ENCODE measurements around the gene ENKUR.
"Not testable (repeated sequence)": the region's sequence is repeated elsewhere in the genome, so short reads cannot be mapped to it uniquely, and the experiment has no call there.

Gene ENKUR

GRCh38 chr10:24971374-24971773 lies 44.6 kb downstream of the ENKUR start:
- no peak overlapping the region for H3K9ac ChIP-seq (ENCODE audit: low read length)
- H3K9me3 ChIP-seq (ENCODE audit: low read length), result no peaks in the 10 kb centered on the region
- no peaks in the 10 kb centered on the region for H3K36me3 ChIP-seq (ENCODE audit: insufficient read depth, low read length)
- no peak overlapping the region for H3K27ac ChIP-seq (ENCODE audit: low read depth, low read length)
- H3K4me1 ChIP-seq (ENCODE audit: insufficient read depth, low read length), result no peaks in the 10 kb centered on the region
- no peak overlapping the region for H3K4me3 ChIP-seq (ENCODE audit: low read depth in 1 of 2, low read length in 2 of 2)
- H3K27me3 ChIP-seq (ENCODE audit: control insufficient read depth in 1 of 2, insufficient read depth in 2 of 2, low read length in 2 of 2), result no peaks in the 10 kb centered on the region

- no peaks in the 10 kb centered on the region for H3K4me1 ChIP-seq (ENCODE audit: insufficient read depth, low read length)
- no peak overlapping the region for H3K4me3 ChIP-seq (ENCODE audit: low read depth in 1 of 2, low read length in 2 of 2)
- H3K36me3 ChIP-seq (ENCODE audit: insufficient read depth, low read length), result no peaks in the 10 kb centered on the region
- no peaks in the 10 kb centered on the region for H3K9me3 ChIP-seq (ENCODE audit: low read length)
- no peaks in the 10 kb centered on the region for H3K27me3 ChIP-seq (ENCODE audit: control insufficient read depth in 1 of 2, insufficient read depth in 2 of 2, low read length in 2 of 2)
- H3K27ac ChIP-seq (ENCODE audit: low read depth, low read length), result peak overlapping the region; percentile 29
- H3K9ac ChIP-seq (ENCODE audit: low read length), result no peak overlapping the region
Measured at GRCh38 chr10:24969841-24970281, 46.1 kb downstream of the ENKUR start.

GRCh38 chr10:24968951-24969350 lies 47.0 kb downstream of the ENKUR start:
- not testable (repeated sequence) for H3K27me3 ChIP-seq (ENCODE audit: control insufficient read depth in 1 of 2, insufficient read depth in 2 of 2, low read length in 2 of 2); H3K4me3 ChIP-seq (ENCODE audit: low read depth in 1 of 2, low read length in 2 of 2); H3K4me1 ChIP-seq (ENCODE audit: insufficient read depth, low read length); H3K36me3 ChIP-seq (ENCODE audit: insufficient read depth, low read length); H3K27ac ChIP-seq (ENCODE audit: low read depth, low read length); H3K9ac ChIP-seq (ENCODE audit: low read length); H3K9me3 ChIP-seq (ENCODE audit: low read length)

- Histone ChIP-seq H3K27me3 (ENCODE audit: control insufficient read depth in 1 of 2, insufficient read depth in 2 of 2, low read length in 2 of 2) (no peaks in the 10 kb centered on the region), H3K9ac (ENCODE audit: low read length) (no peak overlapping the region), H3K4me1 (ENCODE audit: insufficient read depth, low read length) (no peaks in the 10 kb centered on the region), H3K36me3 (ENCODE audit: insufficient read depth, low read length) (no peaks in the 10 kb centered on the region), H3K4me3 (ENCODE audit: low read depth in 1 of 2, low read length in 2 of 2) (no peak overlapping the region), H3K9me3 (ENCODE audit: low read length) (no peaks in the 10 kb centered on the region), H3K27ac (ENCODE audit: low read depth, low read length) (no peak overlapping the region)
Measured at GRCh38 chr10:24968349-24968748, 47.6 kb downstream of the ENKUR start.

- H3K9ac ChIP-seq (ENCODE audit: low read length), result no peak overlapping the region
- no peak overlapping the region for H3K4me3 ChIP-seq (ENCODE audit: low read depth in 1 of 2, low read length in 2 of 2)
- H3K9me3 ChIP-seq (ENCODE audit: low read length), result no peaks in the 10 kb centered on the region
- H3K27ac ChIP-seq (ENCODE audit: low read depth, low read length), result no peak overlapping the region
- H3K4me1 ChIP-seq (ENCODE audit: insufficient read depth, low read length), result no peaks in the 10 kb centered on the region
- no peaks in the 10 kb centered on the region for H3K36me3 ChIP-seq (ENCODE audit: insufficient read depth, low read length)
- H3K27me3 ChIP-seq (ENCODE audit: control insufficient read depth in 1 of 2, insufficient read depth in 2 of 2, low read length in 2 of 2), result no peaks in the 10 kb centered on the region
Measured at GRCh38 chr10:24966962-24967481, 48.9 kb downstream of the ENKUR start.

- Histone ChIP-seq H3K4me3 (ENCODE audit: low read depth in 1 of 2, low read length in 2 of 2) (no peak overlapping the region), H3K27ac (ENCODE audit: low read depth, low read length) (no peak overlapping the region), H3K9me3 (ENCODE audit: low read length) (no peaks in the 10 kb centered on the region), H3K9ac (ENCODE audit: low read length) (no peak overlapping the region), H3K4me1 (ENCODE audit: insufficient read depth, low read length) (no peaks in the 10 kb centered on the region), H3K27me3 (ENCODE audit: control insufficient read depth in 1 of 2, insufficient read depth in 2 of 2, low read length in 2 of 2) (no peaks in the 10 kb centered on the region), H3K36me3 (ENCODE audit: insufficient read depth, low read length) (no peaks in the 10 kb centered on the region)
Measured at GRCh38 chr10:24965051-24965450, 50.9 kb downstream of the ENKUR start.

- peaks cover 10% of the 10 kb centered on the region for H3K4me1 ChIP-seq (ENCODE audit: insufficient read depth, low read length)
- H3K9me3 ChIP-seq (ENCODE audit: low read length), result no peaks in the 10 kb centered on the region
- H3K4me3 ChIP-seq (ENCODE audit: low read depth in 1 of 2, low read length in 2 of 2), result no peak overlapping the region
- H3K9ac ChIP-seq (ENCODE audit: low read length), result no peak overlapping the region
- H3K27ac ChIP-seq (ENCODE audit: low read depth, low read length), result no peak overlapping the region
- H3K27me3 ChIP-seq (ENCODE audit: control insufficient read depth in 1 of 2, insufficient read depth in 2 of 2, low read length in 2 of 2), result no peaks in the 10 kb centered on the region
- H3K36me3 ChIP-seq (ENCODE audit: insufficient read depth, low read length), result no peaks in the 10 kb centered on the region
Measured at GRCh38 chr10:24963521-24964041, 52.4 kb downstream of the ENKUR start.

- Histone ChIP-seq H3K36me3 (ENCODE audit: insufficient read depth, low read length) (no peaks in the 10 kb centered on the region), H3K9ac (ENCODE audit: low read length) (no peak overlapping the region), H3K4me3 (ENCODE audit: low read depth in 1 of 2, low read length in 2 of 2) (no peak overlapping the region), H3K27ac (ENCODE audit: low read depth, low read length) (no peak overlapping the region), H3K9me3 (ENCODE audit: low read length) (no peaks in the 10 kb centered on the region), H3K4me1 (ENCODE audit: insufficient read depth, low read length) (peaks cover 15% of the 10 kb centered on the region), H3K27me3 (ENCODE audit: control insufficient read depth in 1 of 2, insufficient read depth in 2 of 2, low read length in 2 of 2) (no peaks in the 10 kb centered on the region)
Measured at GRCh38 chr10:24962995-24963394, 53.0 kb downstream of the ENKUR start.

GRCh38 chr10:24961582-24961981 lies 54.4 kb downstream of the ENKUR start:
- Histone ChIP-seq H3K27ac (ENCODE audit: low read depth, low read length) (no peak overlapping the region), H3K9ac (ENCODE audit: low read length) (no peak overlapping the region), H3K27me3 (ENCODE audit: control insufficient read depth in 1 of 2, insufficient read depth in 2 of 2, low read length in 2 of 2) (no peaks in the 10 kb centered on the region), H3K36me3 (ENCODE audit: insufficient read depth, low read length) (no peaks in the 10 kb centered on the region), H3K4me3 (ENCODE audit: low read depth in 1 of 2, low read length in 2 of 2) (no peak overlapping the region), H3K9me3 (ENCODE audit: low read length) (no peaks in the 10 kb centered on the region), H3K4me1 (ENCODE audit: insufficient read depth, low read length) (peaks cover 15% of the 10 kb centered on the region)

GRCh38 chr10:24959382-24959730 lies 56.6 kb downstream of the ENKUR start:
- H3K9me3 ChIP-seq (ENCODE audit: low read length), result no peaks in the 10 kb centered on the region
- no peaks in the 10 kb centered on the region for H3K27me3 ChIP-seq (ENCODE audit: control insufficient read depth in 1 of 2, insufficient read depth in 2 of 2, low read length in 2 of 2)
- peak overlapping the region in 1 of 2 donors; percentile 13 for H3K4me3 ChIP-seq (ENCODE audit: low read depth in 1 of 2, low read length in 2 of 2)
- peaks cover 15% of the 10 kb centered on the region for H3K4me1 ChIP-seq (ENCODE audit: insufficient read depth, low read length)
- no peak overlapping the region for H3K9ac ChIP-seq (ENCODE audit: low read length)
- H3K36me3 ChIP-seq (ENCODE audit: insufficient read depth, low read length), result no peaks in the 10 kb centered on the region
- no peak overlapping the region for H3K27ac ChIP-seq (ENCODE audit: low read depth, low read length)

- H3K4me1 ChIP-seq (ENCODE audit: insufficient read depth, low read length), result peaks cover 15% of the 10 kb centered on the region
- H3K4me3 ChIP-seq (ENCODE audit: low read depth in 1 of 2, low read length in 2 of 2), result peak overlapping the region in 1 of 2 donors; percentile 13
- H3K27ac ChIP-seq (ENCODE audit: low read depth, low read length), result peak overlapping the region; percentile 65
- H3K9me3 ChIP-seq (ENCODE audit: low read length), result no peaks in the 10 kb centered on the region
- no peak overlapping the region for H3K9ac ChIP-seq (ENCODE audit: low read length)
- no peaks in the 10 kb centered on the region for H3K27me3 ChIP-seq (ENCODE audit: control insufficient read depth in 1 of 2, insufficient read depth in 2 of 2, low read length in 2 of 2)
- H3K36me3 ChIP-seq (ENCODE audit: insufficient read depth, low read length), result no peaks in the 10 kb centered on the region
Measured at GRCh38 chr10:24958721-24959381, 57.1 kb downstream of the ENKUR start.
